ENCODE data around the gene DSTN.
A peak's percentile ranks its signal among the peaks of the same experiment; 100 is the strongest.
"Not testable (repeated sequence)": the region's sequence is repeated elsewhere in the genome, so short reads cannot be mapped to it uniquely, and the experiment has no call there.

Gene DSTN

GRCh38 chr20:17655286-17655651 is 85.4 kb downstream of the DSTN start:
- H3K9me3 ChIP-seq, result no peaks in the 10 kb centered on the region
- H3K27me3 ChIP-seq, result no peaks in the 10 kb centered on the region
- intact Hi-C loops (cut with DNase I; ENCODE audit: low total_unique reads), result no loop called here
- peaks cover 0 to 44% (median 24%) of the 10 kb centered on the region in 4 donors for H3K4me1 ChIP-seq
- TF ChIP-seq CTCF (IDR thresholded peaks at IDR 0.05), result no peak
- DNase-seq, result peak; percentile 11 to 38
- no peak overlapping the region for H3K4me3 ChIP-seq
- peak overlapping the region; percentile 23 to 29 for H3K27ac ChIP-seq
- peaks cover 8 to 20% (median 12%) of the 10 kb centered on the region in 3 donors for H3K36me3 ChIP-seq

GRCh38 chr20:17655865-17656479 is 86.1 kb downstream of the DSTN start:
- H3K27me3 ChIP-seq, result no peaks in the 10 kb centered on the region
- H3K9me3 ChIP-seq, result no peaks in the 10 kb centered on the region
- no peak overlapping the region for H3K4me3 ChIP-seq
- intact Hi-C loops (cut with DNase I; ENCODE audit: low total_unique reads), result no loop called here
- peaks cover 8 to 20% (median 12%) of the 10 kb centered on the region in 3 donors for H3K36me3 ChIP-seq
- TF ChIP-seq CTCF (IDR thresholded peaks at IDR 0.05), result no peak
- peak overlapping the region; percentile 23 to 29 for H3K27ac ChIP-seq
- H3K4me1 ChIP-seq, result peaks cover 0 to 44% (median 25%) of the 10 kb centered on the region in 4 donors
- peak; percentile 15 to 46 for DNase-seq

- Histone ChIP-seq H3K4me3 (no peak overlapping the region), H3K4me1 (peaks cover 0 to 47% (median 33%) of the 10 kb centered on the region in 4 donors), H3K27ac (peak overlapping the region in 1 of 2 donors; percentile 0), H3K36me3 (peaks cover 8 to 20% (median 12%) of the 10 kb centered on the region in 3 donors), H3K27me3 (no peaks in the 10 kb centered on the region), H3K9me3 (no peaks in the 10 kb centered on the region)
- intact Hi-C loops (cut with DNase I; ENCODE audit: low total_unique reads), result no loop called here
- no peak for TF ChIP-seq CTCF (IDR thresholded peaks at IDR 0.05)
- DNase-seq, result peak; percentile 9 to 33
Observed at GRCh38 chr20:17657079-17657825, 87.4 kb downstream of the DSTN start.

GRCh38 chr20:17657898-17658647 is 88.2 kb downstream of the DSTN start:
- Histone ChIP-seq H3K4me3 (no peak overlapping the region), H3K27ac (no peak overlapping the region), H3K27me3 (no peaks in the 10 kb centered on the region), H3K36me3 (peaks cover 8 to 20% (median 12%) of the 10 kb centered on the region in 3 donors), H3K4me1 (peaks cover 0 to 56% (median 39%) of the 10 kb centered on the region in 4 donors), H3K9me3 (no peaks in the 10 kb centered on the region)
- no peak for TF ChIP-seq CTCF (IDR thresholded peaks at IDR 0.05)
- peak; percentile 10 to 33 for DNase-seq
- intact Hi-C loops (cut with DNase I; ENCODE audit: low total_unique reads), result no loop called here

- H3K9me3 ChIP-seq, result no peaks in the 10 kb centered on the region
- H3K27ac ChIP-seq, result no peak overlapping the region
- peaks cover 8 to 20% (median 12%) of the 10 kb centered on the region in 3 donors for H3K36me3 ChIP-seq
- peaks cover 0 to 61% (median 40%) of the 10 kb centered on the region in 4 donors for H3K4me1 ChIP-seq
- TF ChIP-seq CTCF (IDR thresholded peaks at IDR 0.05), result no peak
- intact Hi-C loops (cut with DNase I; ENCODE audit: low total_unique reads), result no loop called here
- no peak overlapping the region for H3K4me3 ChIP-seq
- peak; percentile 1 to 11 for DNase-seq
- H3K27me3 ChIP-seq, result no peaks in the 10 kb centered on the region
Observed at GRCh38 chr20:17658648-17658993, 88.7 kb downstream of the DSTN start.

- H3K27me3 ChIP-seq; intact Hi-C loops (cut with DNase I; ENCODE audit: low total_unique reads); H3K9me3 ChIP-seq; H3K4me3 ChIP-seq: not testable (repeated sequence)
- peaks cover 8 to 20% (median 12%) of the 10 kb centered on the region in 3 donors for H3K36me3 ChIP-seq
- H3K27ac ChIP-seq, result peak overlapping the region; percentile 10
- peaks cover 0 to 68% (median 40%) of the 10 kb centered on the region in 4 donors for H3K4me1 ChIP-seq
- DNase-seq, result peak; percentile 6 to 15
Observed at GRCh38 chr20:17659344-17659743, 89.5 kb downstream of the DSTN start.
